ENCODE measurements around the gene SATB2. TPM values are rescaled to one million over a fixed set of nuclear protein-coding genes. Genes with fewer than 3 reads are reported as not detected.

Gene SATB2
- polyA plus RNA-seq, 1 of the 3 experiments (the other 2 are of a cell fraction): 0.13 TPM

- TF ChIP-seq, protein P1, sequence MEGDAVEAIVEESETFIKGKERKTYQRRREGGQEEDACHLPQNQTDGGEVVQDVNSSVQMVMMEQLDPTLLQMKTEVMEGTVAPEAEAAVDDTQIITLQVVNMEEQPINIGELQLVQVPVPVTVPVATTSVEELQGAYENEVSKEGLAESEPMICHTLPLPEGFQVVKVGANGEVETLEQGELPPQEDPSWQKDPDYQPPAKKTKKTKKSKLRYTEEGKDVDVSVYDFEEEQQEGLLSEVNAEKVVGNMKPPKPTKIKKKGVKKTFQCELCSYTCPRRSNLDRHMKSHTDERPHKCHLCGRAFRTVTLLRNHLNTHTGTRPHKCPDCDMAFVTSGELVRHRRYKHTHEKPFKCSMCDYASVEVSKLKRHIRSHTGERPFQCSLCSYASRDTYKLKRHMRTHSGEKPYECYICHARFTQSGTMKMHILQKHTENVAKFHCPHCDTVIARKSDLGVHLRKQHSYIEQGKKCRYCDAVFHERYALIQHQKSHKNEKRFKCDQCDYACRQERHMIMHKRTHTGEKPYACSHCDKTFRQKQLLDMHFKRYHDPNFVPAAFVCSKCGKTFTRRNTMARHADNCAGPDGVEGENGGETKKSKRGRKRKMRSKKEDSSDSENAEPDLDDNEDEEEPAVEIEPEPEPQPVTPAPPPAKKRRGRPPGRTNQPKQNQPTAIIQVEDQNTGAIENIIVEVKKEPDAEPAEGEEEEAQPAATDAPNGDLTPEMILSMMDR (IDR thresholded peaks at IDR 0.05): no peak
- TF ChIP-seq ELF1 (IDR thresholded peaks at IDR 0.05): no peak
- no peak for TF ChIP-seq GABPA (IDR thresholded peaks at IDR 0.05; ENCODE audit: low read depth)
These were observed 41.3 kb upstream of the SATB2 start (continued) for GRCh38 chr2:199499005-199499404.

DNA sequence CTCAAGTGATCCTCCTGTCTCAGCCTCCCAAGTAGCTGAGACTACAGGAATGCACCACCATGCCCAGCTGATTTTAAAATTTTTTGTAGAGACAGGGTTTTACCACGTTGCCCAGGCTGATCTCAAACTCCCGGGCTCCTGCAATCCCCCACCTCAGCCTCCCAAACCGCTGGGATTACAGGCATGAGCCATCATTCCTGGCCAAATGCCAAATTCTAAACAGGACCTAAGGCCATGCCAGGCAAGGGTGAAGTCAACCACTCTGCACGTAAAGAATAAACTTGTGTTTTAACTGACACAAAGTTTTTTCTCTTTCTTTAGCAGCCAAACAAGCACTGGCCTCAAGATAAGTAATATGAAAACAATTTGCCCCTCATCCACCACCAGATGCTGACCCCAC, 37.4 kb upstream of the SATB2 start:
- Histone ChIP-seq H2AFZ (ENCODE audit: low read depth) (no peak overlapping the region), H3K4me3 (ENCODE audit: low read depth in 2 of 2, low read length in 1 of 2) (no peak overlapping the region), H3K9me2 (no peaks in the 10 kb centered on the region), H3K27me3 (ENCODE audit: insufficient read depth) (peaks cover 21% of the 10 kb centered on the region; the same call in 1 of the 2 replicates), H3K9ac (no peak overlapping the region), H4K20me1 (ENCODE audit: insufficient read depth) (no peaks in the 10 kb centered on the region), H3K27ac (ENCODE audit: low read depth in 2 of 2, low read length in 1 of 2) (no peak overlapping the region), H3K4me1 (ENCODE audit: control insufficient read depth in 1 of 2, insufficient read depth in 2 of 2, low read depth in 1 of 2, low read length in 1 of 2) (no peaks in the 10 kb centered on the region), H3K4me2 (no peak overlapping the region), H3F3A (replicated peaks; ENCODE audit: insufficient read depth) (no peaks in the 10 kb centered on the region), H3K9me3 (no peaks in the 10 kb centered on the region), H3K79me2 (ENCODE audit: insufficient read depth) (no peaks in the 10 kb centered on the region), H3K36me3 (replicated peaks in 1 of 2; ENCODE audit: control insufficient read depth in 1 of 2, insufficient read depth in 2 of 2, low read length in 1 of 2) (no peaks in the 10 kb centered on the region)
- no peak for DNase-seq
- TF ChIP-seq NRF1 (IDR thresholded peaks at IDR 0.05; ENCODE audit: low read depth, low read length): no peak
- TF ChIP-seq, protein P2, sequence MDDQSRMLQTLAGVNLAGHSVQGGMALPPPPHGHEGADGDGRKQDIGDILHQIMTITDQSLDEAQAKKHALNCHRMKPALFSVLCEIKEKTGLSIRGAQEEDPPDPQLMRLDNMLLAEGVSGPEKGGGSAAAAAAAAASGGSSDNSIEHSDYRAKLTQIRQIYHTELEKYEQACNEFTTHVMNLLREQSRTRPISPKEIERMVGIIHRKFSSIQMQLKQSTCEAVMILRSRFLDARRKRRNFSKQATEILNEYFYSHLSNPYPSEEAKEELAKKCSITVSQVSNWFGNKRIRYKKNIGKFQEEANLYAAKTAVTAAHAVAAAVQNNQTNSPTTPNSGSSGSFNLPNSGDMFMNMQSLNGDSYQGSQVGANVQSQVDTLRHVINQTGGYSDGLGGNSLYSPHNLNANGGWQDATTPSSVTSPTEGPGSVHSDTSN (IDR thresholded peaks at IDR 0.05): no peak
- POLR2A ChIA-PET: no interaction called here
- 0% methylated on average over 4 of the region's 4 CpGs for WGBS (ENCODE audit: low lambda C conversion rate)
- CTCF ChIA-PET: interaction anchor here (3.2 kb wide), 1 partner anchor 1181 kb away, joined by 16 read pairs; no protein-coding TSS in a partner anchor

GRCh38 chr2:199490049-199490448, 32.3 kb upstream of the SATB2 start:
- no peaks in the 10 kb centered on the region for H3K36me3 ChIP-seq (replicated peaks in 1 of 2; ENCODE audit: control insufficient read depth in 1 of 2, insufficient read depth in 2 of 2, low read length in 1 of 2)
- H2AFZ ChIP-seq (ENCODE audit: low read depth): no peak overlapping the region
- no peak overlapping the region for H3K4me3 ChIP-seq (ENCODE audit: low read depth in 2 of 2, low read length in 1 of 2)
- no peak overlapping the region for H3K4me2 ChIP-seq
- H3K9ac ChIP-seq: no peak overlapping the region
- DNase-seq: no peak
- H3K9me3 ChIP-seq: no peaks in the 10 kb centered on the region
- peaks cover 5% of the 10 kb centered on the region; the same call in 1 of the 2 replicates for H3K27me3 ChIP-seq (ENCODE audit: insufficient read depth)
- H3K4me1 ChIP-seq (ENCODE audit: control insufficient read depth in 1 of 2, insufficient read depth in 2 of 2, low read depth in 1 of 2, low read length in 1 of 2): no peaks in the 10 kb centered on the region
- ChIA-PET POLR2A (no interaction called here), CTCF (interaction anchor here (1.4 to 7.9 kb wide), 4 partner anchors 20 to 1177 kb away, joined by 4 to 82 read pairs (median 17); no protein-coding TSS in a partner anchor)
- no peaks in the 10 kb centered on the region for H3K79me2 ChIP-seq (ENCODE audit: insufficient read depth)
- TF ChIP-seq USF2 (IDR thresholded peaks at IDR 0.05; ENCODE audit: borderline replicate concordance, low read depth, low read length) (no peak), RCOR1 (IDR thresholded peaks at IDR 0.05; ENCODE audit: low read length) (no peak)
- TF ChIP-seq, protein P3, sequence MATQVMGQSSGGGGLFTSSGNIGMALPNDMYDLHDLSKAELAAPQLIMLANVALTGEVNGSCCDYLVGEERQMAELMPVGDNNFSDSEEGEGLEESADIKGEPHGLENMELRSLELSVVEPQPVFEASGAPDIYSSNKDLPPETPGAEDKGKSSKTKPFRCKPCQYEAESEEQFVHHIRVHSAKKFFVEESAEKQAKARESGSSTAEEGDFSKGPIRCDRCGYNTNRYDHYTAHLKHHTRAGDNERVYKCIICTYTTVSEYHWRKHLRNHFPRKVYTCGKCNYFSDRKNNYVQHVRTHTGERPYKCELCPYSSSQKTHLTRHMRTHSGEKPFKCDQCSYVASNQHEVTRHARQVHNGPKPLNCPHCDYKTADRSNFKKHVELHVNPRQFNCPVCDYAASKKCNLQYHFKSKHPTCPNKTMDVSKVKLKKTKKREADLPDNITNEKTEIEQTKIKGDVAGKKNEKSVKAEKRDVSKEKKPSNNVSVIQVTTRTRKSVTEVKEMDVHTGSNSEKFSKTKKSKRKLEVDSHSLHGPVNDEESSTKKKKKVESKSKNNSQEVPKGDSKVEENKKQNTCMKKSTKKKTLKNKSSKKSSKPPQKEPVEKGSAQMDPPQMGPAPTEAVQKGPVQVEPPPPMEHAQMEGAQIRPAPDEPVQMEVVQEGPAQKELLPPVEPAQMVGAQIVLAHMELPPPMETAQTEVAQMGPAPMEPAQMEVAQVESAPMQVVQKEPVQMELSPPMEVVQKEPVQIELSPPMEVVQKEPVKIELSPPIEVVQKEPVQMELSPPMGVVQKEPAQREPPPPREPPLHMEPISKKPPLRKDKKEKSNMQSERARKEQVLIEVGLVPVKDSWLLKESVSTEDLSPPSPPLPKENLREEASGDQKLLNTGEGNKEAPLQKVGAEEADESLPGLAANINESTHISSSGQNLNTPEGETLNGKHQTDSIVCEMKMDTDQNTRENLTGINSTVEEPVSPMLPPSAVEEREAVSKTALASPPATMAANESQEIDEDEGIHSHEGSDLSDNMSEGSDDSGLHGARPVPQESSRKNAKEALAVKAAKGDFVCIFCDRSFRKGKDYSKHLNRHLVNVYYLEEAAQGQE (IDR thresholded peaks at IDR 0.05; ENCODE audit: low read depth, low read length): no peak
- TF ChIP-seq, protein P4, sequence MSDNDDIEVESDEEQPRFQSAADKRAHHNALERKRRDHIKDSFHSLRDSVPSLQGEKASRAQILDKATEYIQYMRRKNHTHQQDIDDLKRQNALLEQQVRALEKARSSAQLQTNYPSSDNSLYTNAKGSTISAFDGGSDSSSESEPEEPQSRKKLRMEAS (IDR thresholded peaks at IDR 0.05; ENCODE audit: low read depth): no peak
- TF ChIP-seq, protein P5, sequence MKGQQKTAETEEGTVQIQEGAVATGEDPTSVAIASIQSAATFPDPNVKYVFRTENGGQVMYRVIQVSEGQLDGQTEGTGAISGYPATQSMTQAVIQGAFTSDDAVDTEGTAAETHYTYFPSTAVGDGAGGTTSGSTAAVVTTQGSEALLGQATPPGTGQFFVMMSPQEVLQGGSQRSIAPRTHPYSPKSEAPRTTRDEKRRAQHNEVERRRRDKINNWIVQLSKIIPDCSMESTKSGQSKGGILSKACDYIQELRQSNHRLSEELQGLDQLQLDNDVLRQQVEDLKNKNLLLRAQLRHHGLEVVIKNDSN (IDR thresholded peaks at IDR 0.05; ENCODE audit: borderline replicate concordance, low read depth): no peak
- no peaks in the 10 kb centered on the region for H4K20me1 ChIP-seq (ENCODE audit: insufficient read depth)
- no peaks in the 10 kb centered on the region for H3F3A ChIP-seq (replicated peaks; ENCODE audit: insufficient read depth)
- no peaks in the 10 kb centered on the region for H3K9me2 ChIP-seq
- no peak overlapping the region for H3K27ac ChIP-seq (ENCODE audit: low read depth in 2 of 2, low read length in 1 of 2)
- WGBS (ENCODE audit: low lambda C conversion rate): 8% methylated on average over 5 of the region's 5 CpGs
